ENCODE measurements around the gene RPL22.
A peak's percentile ranks its signal among the peaks of the same experiment; 100 is the strongest.

The RPL22 gene

DNA sequence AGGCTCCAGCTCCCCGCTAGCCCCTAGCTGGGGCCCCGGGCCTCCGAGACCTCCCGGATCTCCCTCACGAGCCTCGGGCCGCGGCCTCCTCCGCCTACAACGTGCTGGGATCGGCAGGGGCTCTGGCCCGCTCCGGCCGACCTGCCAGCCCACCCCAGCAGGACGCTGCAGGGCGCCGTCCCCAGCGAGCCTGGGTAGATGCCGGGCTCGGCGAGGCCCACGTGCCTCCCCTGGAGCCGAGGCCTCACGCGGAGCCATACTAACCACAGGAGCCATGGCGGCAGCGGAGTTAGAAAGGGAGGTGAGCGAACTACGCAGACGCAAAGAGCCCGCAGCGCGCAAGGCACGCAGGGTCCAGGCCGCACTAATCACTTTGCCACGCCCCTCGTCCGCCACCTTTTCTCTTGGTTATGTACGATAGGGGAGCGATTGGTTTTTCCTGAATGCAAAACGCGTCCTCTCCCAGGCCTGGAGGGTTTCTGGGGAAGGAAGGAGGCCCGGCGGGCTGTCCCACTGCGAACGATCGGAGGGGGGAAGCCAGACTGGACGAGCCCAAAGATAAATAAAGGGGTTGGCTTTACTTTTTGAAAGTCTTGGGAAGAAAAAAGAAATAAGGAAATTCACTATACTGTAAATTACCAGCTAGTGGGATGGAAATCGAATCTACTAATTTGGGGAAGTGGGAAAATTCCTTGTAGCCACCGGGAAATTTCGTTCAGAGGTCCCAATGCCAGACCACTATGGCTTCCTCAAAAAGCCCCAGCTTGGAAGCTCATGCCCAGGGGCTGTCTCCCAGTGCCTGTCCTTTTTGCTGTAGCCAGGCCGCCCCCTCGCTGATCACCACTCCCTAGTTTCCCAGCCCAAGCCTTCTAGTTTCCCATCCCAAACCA is at the start of gene RPL22:
RPL22 (minus strand) TSS at position 298 of the 890 bp plus-strand sequence; CDS start at position 276, 22 bp downstream.
- DNase-seq (ENCODE audit: low read depth) = peak; percentile 97

DNA sequence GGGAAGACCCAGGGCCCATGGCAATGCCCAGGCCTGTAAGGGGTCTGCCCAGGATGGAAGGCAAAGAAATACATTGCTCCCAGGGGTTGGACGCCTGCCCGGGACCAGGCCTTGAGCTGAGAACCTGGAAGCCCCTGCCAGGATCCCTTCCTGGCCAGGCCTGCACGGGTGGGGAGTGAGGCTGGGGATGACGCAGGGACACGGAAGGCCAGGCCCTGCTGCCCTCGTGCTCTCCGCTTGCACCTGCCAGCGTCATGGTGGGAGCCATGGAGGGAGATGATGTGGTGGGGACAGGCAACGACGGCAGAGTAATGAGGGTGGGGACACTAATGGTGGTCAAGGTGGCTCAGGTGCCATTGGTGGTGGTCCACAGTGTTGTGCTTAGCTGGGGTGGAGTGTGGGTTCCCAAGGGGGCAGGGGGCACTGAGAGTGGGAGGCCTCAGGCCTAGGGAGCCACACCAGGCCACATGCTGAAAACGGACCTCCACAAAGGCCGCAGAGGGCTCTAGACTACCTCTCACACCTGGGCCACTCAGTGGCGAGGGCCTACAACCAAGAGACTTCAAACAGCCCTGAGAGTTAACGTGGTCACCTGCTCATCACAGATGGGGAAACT is 48.9 kb upstream of the RPL22 start:
- no peak for DNase-seq (ENCODE audit: low read depth)

- DNase-seq (ENCODE audit: low read depth) = no peak
Measured at GRCh38 chr1:6247651-6248050, 48.3 kb upstream of the RPL22 start.

- no peak for DNase-seq (ENCODE audit: low read depth)
Measured at GRCh38 chr1:6246497-6247467, 47.4 kb upstream of the RPL22 start.

- no peak for DNase-seq (ENCODE audit: low read depth)
Measured at GRCh38 chr1:6245869-6246496, 46.6 kb upstream of the RPL22 start.

DNA sequence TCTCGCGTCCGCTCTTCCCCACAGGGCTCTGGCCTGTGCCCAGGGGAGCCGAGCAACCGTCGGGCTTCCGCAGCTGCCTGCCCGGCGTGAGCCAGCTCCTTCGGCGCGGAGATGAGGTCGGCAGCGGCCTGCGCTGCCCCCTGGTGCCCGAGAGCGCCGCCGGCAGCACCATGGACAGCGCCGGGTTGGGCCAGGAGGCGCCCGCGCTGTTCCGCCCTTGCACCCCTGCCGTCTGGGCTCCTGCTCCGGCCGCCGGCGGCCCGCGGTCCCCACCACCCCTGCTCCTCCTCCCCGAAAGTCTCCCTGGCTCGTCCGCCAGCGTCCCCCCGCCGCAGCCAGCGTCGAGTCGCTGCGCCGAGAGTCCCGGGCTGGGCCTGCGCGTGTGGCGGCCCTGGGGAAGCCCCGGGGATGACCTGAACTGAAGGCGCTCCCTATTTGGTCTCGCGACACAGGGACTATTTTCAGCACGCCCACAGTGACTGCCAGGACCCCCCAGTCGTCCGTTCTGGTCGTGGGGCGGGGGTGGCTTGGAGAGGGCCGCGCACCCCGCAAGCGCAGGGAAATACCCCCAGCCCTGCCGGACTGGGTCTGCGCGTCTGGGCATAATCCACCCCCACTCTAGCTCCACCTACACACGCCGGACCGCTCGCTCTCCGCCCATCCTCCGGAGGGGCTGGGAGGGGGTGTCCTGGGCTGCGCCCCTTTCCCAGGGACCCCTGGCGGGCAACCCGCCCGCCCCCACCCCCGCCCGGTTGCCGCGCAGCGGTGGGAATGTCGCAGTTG is 45.9 kb upstream of the RPL22 start:
- no peak for DNase-seq (ENCODE audit: low read depth)

DNA sequence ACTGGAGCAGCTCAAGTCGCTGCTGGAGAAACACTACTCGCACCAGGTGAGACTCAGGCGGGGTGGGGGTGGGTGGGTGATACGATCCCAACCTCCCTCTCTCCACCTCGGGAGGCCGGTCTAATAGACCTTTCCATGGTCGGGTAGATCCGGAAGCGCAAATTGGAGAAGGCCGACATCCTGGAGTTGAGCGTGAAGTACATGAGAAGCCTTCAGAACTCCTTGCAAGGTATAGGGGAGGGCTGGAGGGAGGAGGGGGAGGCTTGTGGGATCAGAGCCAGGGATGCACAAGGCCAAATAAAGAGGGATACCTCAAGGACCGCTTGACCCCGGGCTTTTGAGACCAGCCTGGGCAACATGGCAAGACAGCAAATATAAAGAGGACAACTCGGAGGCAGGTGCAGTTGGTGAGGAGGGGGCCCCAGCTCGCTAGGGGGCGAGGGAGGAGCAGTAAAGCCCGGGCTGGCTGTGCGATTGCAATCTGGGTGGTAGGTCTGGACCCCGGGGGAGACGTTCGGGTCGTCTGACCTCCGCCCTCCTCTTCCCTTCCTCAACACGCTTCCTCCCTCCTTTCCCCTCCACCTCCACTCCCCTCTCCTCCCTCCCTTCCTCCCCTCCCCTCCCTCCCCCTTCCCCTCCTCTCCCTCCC is 45.1 kb upstream of the RPL22 start:
- no peak for DNase-seq (ENCODE audit: low read depth)

DNA sequence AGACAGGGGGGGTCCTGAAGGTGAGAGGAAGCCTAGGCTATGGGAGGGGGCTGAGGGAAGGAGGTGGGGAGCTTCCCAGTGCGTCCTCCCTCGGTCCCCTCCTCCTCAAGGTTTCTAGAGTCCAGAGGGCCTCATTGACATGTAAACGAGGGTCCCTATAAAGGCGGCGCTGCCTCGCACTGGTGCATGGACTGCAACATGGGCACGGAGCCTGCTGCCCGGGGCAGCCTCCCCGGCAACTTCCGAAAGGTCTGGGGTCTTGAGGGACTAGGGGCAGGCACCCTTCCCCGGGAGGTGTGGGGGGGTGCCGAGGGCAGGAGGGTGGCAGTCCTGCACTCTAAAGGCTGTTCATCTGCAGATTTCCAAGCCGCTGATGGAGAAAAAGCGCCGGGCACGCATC is 44.6 kb upstream of the RPL22 start, which contains the start of gene HES3:
HES3 (plus strand) TSS at position 187 of the 400 bp plus-strand sequence; CDS start at position 374, 187 bp downstream.
- no peak for DNase-seq (ENCODE audit: low read depth)

DNA sequence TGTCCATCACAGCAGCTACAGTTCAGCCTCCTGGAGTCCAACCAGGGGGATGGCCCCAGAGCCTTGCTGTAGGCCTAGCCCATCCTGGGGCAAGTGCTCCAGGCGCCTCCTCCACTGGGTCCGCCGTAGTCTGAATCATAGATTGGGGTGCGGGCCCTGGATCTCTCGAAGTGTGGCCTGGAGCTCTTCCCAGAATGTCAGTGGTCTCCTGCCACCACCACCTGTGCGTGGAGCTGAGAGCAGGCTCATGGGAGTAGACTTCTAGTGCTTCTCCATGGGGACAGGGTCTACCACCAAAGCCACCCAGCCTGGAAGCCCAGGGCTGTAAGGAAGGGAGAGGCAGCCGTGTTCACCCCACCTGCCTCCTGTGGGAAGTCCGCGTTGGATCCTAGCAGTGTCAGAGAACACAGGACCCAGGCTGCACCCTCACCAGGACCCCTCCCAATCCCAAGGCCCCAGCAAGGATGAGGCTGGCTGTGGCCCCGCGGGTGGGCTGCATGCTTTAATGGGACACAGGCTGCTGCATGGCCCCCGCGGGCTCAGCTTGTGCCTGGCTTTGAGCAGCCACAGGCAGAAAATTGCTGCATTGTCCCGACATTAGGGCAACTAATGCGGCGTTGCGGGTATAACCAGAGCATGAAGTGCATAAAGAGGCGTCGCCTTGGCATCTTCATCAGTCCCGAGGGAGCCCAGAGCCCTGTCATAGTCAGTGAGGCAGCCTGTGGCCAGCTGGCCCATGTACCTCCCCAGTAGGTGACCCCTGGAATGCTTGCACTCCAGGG is 43.8 kb upstream of the RPL22 start:
- DNase-seq (ENCODE audit: low read depth) = no peak

GRCh38 chr1:6241887-6242740 is 42.7 kb upstream of the RPL22 start:
- no peak for DNase-seq (ENCODE audit: low read depth)

DNA sequence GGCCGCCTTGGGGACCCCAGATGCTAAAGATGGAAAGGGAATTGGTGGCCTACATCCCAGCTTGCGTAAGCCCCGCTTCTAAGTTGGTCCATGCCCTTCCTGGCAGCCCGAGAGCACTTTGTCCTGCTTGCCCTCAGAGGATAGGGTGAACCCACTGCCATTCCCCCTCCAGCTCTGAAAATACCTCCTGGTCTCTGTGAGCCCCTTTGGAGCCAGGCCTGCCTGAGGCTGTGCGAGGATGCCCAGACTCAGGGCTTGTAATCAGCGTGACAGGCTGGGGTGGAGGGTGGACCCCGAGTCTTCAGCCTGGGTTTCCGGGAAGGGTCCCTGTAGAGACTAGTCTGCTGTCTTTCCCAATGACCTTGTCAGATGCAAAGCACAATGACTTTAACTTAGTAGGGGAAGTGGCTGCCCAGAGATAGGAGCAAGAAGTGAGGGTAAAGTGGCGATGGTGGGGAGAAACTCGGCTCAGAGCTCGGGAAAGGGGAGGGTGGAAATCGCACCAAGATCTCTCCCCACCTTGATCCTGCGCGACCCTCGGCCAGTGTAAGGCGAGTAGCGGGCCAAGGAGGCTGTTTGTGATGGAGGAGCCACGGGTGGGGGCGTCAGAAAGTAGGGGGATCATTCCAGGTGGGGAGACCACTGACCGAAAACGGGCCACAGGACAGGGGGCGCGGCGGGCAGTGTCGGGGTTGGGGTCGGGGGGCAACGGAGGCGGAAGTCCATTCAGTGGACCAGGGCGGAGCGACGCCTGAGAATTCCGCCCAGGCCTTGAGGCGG is 41.9 kb upstream of the RPL22 start:
- no peak for DNase-seq (ENCODE audit: low read depth)

DNA sequence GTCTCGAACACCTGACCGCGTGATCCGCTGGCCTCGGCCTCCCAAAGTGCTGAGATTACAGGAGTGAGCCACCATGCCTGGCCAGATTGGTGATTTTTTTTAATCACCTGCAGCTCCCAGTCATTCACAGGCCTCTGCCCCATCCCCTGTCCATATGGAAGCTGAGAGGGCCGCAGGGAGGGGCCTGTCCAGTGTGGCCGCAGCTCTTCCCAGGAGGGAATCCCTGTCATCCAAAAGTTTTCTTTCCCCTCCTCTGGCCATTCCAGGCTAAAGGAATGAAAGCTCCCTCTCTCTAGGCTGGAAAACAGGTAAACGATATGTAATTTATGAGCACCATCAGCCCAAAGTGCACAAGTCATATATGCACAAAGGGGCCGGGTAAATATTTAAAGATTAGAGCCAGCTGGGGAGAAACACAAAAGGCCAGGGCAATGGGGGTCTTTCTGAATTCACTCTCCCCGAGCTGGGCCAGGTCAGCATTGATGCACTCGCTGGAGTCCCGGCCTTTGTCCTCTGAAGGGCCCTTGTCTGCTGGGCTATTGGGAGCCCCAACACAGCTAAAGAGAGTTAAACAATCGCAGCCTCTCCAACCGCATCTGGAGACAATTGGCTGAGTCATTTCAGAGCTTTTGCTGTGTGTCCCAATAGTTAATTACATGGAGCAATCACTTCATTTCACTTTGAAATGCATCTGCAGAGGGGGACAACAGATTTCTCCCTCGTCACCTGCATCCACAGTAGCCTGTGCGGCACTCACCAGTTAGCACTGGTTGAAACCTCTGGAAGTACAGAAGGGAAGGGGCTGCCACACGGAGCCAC is 40.8 kb upstream of the RPL22 start:
- DNase-seq (ENCODE audit: low read depth) = no peak

- no peak for DNase-seq (ENCODE audit: low read depth)
Measured at GRCh38 chr1:6239213-6239752, 39.9 kb upstream of the RPL22 start.

- DNase-seq (ENCODE audit: low read depth) = no peak
Measured at GRCh38 chr1:6237093-6237492, 37.7 kb upstream of the RPL22 start.

- no peak for DNase-seq (ENCODE audit: low read depth)
Measured at GRCh38 chr1:6235296-6235677, 35.9 kb upstream of the RPL22 start.

GRCh38 chr1:6234502-6235295 is 35.3 kb upstream of the RPL22 start:
- DNase-seq (ENCODE audit: low read depth) = no peak

All from non-pigmented ciliary epithelial cell (primary cell).